ENCODE data around the gene CMPK1. TPM values are rescaled to one million over a fixed set of nuclear protein-coding genes. Genes with fewer than 3 reads are reported as not detected.

Gene CMPK1
- total RNA-seq, 1 donor from 2014 or later = 53.4 TPM

DNA sequence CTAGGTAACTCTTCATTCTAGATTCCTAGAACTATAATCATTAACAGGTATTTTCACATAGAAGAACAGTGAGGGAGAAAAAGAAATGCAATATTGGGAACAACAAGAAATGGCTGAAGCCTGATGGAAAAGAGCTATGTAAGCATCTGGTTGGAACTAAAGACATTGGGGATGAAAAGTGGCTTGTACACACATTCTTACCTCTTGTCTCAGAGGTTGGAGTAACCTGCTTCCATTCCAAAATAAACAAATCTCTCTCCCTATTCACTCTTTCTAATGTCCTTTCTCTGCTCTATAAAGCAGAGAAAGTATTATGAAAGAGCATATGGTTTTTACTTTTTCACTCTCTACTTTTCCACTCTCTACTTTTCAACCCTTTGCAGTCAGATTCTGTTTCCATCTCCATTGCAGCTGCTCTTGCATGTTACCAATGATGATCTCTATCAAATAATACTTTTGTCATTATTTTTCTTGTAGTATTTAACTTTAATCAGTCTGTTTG lies 37.5 kb downstream of the CMPK1 start:
- Mint-ChIP-seq H3K4me1 (ENCODE audit: unreplicated experiment) (no peaks in the 10 kb centered on the region), H3K27ac (ENCODE audit: unreplicated experiment) (no peak overlapping the region), H3K27me3 (ENCODE audit: unreplicated experiment) (peaks cover 1% of the 10 kb centered on the region), H3K9me3 (ENCODE audit: unreplicated experiment) (no peaks in the 10 kb centered on the region), H3K36me3 (ENCODE audit: low read depth, unreplicated experiment) (peaks cover 15% of the 10 kb centered on the region), H3K4me3 (ENCODE audit: unreplicated experiment) (no peak overlapping the region)
- DNase-seq (ENCODE audit: low spot score) = no peak
- TF ChIP-seq, protein P1, sequence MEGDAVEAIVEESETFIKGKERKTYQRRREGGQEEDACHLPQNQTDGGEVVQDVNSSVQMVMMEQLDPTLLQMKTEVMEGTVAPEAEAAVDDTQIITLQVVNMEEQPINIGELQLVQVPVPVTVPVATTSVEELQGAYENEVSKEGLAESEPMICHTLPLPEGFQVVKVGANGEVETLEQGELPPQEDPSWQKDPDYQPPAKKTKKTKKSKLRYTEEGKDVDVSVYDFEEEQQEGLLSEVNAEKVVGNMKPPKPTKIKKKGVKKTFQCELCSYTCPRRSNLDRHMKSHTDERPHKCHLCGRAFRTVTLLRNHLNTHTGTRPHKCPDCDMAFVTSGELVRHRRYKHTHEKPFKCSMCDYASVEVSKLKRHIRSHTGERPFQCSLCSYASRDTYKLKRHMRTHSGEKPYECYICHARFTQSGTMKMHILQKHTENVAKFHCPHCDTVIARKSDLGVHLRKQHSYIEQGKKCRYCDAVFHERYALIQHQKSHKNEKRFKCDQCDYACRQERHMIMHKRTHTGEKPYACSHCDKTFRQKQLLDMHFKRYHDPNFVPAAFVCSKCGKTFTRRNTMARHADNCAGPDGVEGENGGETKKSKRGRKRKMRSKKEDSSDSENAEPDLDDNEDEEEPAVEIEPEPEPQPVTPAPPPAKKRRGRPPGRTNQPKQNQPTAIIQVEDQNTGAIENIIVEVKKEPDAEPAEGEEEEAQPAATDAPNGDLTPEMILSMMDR (IDR thresholded peaks at IDR 0.05; ENCODE audit: unreplicated experiment) = no peak

DNA sequence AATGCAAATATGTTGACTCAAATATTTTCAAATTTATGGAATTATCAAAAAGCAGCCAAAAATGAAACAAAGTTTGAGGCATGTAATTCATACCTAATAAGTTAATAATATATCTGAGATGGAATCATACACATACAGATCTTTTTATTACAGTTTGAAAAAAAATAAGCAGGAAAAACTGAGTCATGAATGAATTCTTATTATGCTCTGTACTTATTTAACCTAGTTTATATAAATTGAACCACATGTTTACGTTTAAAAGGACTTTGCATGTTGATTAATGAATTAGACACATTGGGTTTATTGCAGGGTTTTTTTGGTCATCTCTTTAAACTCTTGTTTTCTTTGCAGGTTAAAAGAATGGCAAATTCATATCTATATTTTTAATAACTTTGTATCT lies 40.9 kb downstream of the CMPK1 start:
- Mint-ChIP-seq H3K27me3 (ENCODE audit: unreplicated experiment) (no peaks in the 10 kb centered on the region), H3K4me3 (ENCODE audit: unreplicated experiment) (no peak overlapping the region), H3K9me3 (ENCODE audit: unreplicated experiment) (no peaks in the 10 kb centered on the region), H3K36me3 (ENCODE audit: low read depth, unreplicated experiment) (peaks cover 15% of the 10 kb centered on the region), H3K27ac (ENCODE audit: unreplicated experiment) (no peak overlapping the region), H3K4me1 (ENCODE audit: unreplicated experiment) (no peaks in the 10 kb centered on the region)
- no peak for DNase-seq (ENCODE audit: low spot score)
- TF ChIP-seq, protein P1 (IDR thresholded peaks at IDR 0.05; ENCODE audit: unreplicated experiment) = no peak

DNA sequence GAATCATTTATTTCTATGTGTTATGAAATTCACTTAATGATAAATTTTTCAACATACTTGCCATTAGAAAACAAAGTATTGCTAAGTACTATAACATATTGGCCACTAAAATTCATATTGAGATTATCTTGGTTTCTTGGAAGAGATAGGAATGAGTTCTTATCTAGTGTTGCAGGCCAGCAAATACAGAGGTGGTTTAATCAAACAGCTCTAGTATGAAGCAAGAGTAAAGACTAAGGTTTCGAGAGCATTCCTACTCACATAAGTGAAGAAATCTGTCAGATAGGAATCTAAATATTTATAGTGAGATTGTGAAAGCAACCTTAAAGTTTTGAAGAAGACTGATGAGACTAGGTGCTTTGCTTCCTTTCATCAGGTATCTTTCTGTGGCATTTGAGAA lies 44.6 kb downstream of the CMPK1 start:
- peaks cover 15% of the 10 kb centered on the region for H3K36me3 Mint-ChIP-seq (ENCODE audit: low read depth, unreplicated experiment)
- no peak overlapping the region for H3K27ac Mint-ChIP-seq (ENCODE audit: unreplicated experiment)
- H3K27me3 Mint-ChIP-seq (ENCODE audit: unreplicated experiment) = no peaks in the 10 kb centered on the region
- H3K9me3 Mint-ChIP-seq (ENCODE audit: unreplicated experiment) = no peaks in the 10 kb centered on the region
- TF ChIP-seq, protein P1 (IDR thresholded peaks at IDR 0.05; ENCODE audit: unreplicated experiment) = no peak
- no peaks in the 10 kb centered on the region for H3K4me1 Mint-ChIP-seq (ENCODE audit: unreplicated experiment)
- no peak for DNase-seq (ENCODE audit: low spot score)
- no peak overlapping the region for H3K4me3 Mint-ChIP-seq (ENCODE audit: unreplicated experiment)

DNA sequence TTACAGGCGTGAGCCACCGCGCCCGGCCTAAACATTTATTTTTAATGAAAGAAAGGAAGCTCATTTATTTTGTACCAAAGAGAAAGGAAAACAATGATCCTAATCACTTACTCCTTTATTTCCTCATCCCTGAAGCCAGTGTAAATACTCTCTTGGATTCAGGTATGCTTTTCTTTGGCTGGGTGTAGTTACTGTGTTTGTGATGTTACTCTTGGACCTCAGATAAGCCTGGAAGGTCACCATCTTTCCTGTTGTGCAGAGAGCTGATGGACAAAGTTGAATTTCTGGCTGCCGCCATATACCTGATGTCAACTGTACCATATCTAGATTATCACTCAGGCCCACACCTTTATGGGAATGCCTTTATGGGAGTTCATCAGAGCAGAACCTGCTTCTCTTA lies 47.1 kb downstream of the CMPK1 start:
- Mint-ChIP-seq H3K27me3 (ENCODE audit: unreplicated experiment) (peaks cover 1% of the 10 kb centered on the region), H3K4me1 (ENCODE audit: unreplicated experiment) (no peaks in the 10 kb centered on the region), H3K36me3 (ENCODE audit: low read depth, unreplicated experiment) (peaks cover 11% of the 10 kb centered on the region), H3K27ac (ENCODE audit: unreplicated experiment) (no peak overlapping the region), H3K4me3 (ENCODE audit: unreplicated experiment) (no peak overlapping the region), H3K9me3 (ENCODE audit: unreplicated experiment) (no peaks in the 10 kb centered on the region)
- no peak for DNase-seq (ENCODE audit: low spot score)
- TF ChIP-seq, protein P1 (IDR thresholded peaks at IDR 0.05; ENCODE audit: unreplicated experiment) = no peak

DNA sequence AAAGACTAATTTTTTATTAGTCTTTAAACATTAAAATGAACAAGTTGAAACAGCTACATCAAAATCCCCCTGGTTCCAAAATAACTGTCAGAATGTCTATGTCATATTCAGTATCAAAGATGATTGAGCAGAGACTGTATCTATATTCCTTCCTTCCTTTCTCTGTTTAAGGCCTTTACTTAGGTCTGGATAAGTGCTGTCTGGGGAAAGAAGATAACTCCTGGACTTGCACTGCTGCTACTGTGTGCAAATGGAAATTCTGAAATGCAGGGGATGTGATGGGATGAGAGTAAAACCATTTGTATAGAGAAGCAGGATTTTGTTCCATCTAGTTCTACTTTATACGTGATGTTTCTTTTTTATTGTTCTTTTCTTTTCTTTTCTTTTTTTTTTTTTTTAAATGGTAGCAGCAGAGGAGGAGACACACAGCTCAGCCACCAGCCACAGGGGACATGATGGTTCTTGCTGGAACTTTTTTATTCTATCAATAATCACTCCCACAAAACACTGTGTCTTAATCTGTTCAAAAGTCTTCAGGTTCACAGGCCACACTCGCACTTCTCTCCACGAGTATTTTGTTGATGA lies 48.9 kb downstream of the CMPK1 start:
- TF ChIP-seq, protein P1 (IDR thresholded peaks at IDR 0.05; ENCODE audit: unreplicated experiment) = no peak
- Mint-ChIP-seq H3K9me3 (ENCODE audit: unreplicated experiment) (no peaks in the 10 kb centered on the region), H3K27me3 (ENCODE audit: unreplicated experiment) (peaks cover 1% of the 10 kb centered on the region), H3K4me3 (ENCODE audit: unreplicated experiment) (no peak overlapping the region), H3K27ac (ENCODE audit: unreplicated experiment) (no peak overlapping the region), H3K36me3 (ENCODE audit: low read depth, unreplicated experiment) (peaks cover 11% of the 10 kb centered on the region), H3K4me1 (ENCODE audit: unreplicated experiment) (no peaks in the 10 kb centered on the region)
- no peak for DNase-seq (ENCODE audit: low spot score)
